Activated CD4-positive, alpha-beta T cell treated with anti-CD3 and anti-CD28 coated beads for 36 hours (primary cell): ENCODE data around the gene TIGD4. TPM values are rescaled to one million over a fixed set of nuclear protein-coding genes. Genes with fewer than 3 reads are reported as not detected.

Source experiments
- ATAC-seq: fragments of 200-7000 bp; cut with Tn5 transposase; one replicate; pipeline ENCODE4 v1.10.0; 2021; ENCODE audit warnings: mild to moderate bottlenecking, moderate library complexity
- CTCF ChIA-PET: fragments of 350-600 bp; sonication (Branson Sonifier 250); formaldehyde crosslinking; loops from one replicate; lab custom pipeline; 2021; ENCODE audit warnings: antibody characterized with exemption; lab: Charles Lee
- POLR2A ChIA-PET: fragments of 350-600 bp; sonication (Branson Sonifier 250); formaldehyde crosslinking; loops from one replicate; lab custom pipeline; 2021; ENCODE audit warnings: antibody characterized with exemption, inconsistent platforms; lab: Charles Lee
- DNase-seq: peaks from one replicate; pipeline ENCODE4 v3.0.0-alpha.2; 2020
- H3K27ac Mint-ChIP-seq: one replicate; pipeline ENCODE4 v1.8.0; 2021; ENCODE audit warnings: mixed read lengths
- H3K27me3 Mint-ChIP-seq: one replicate; pipeline ENCODE4 v1.8.0; 2021; ENCODE audit warnings: mixed read lengths
- H3K36me3 Mint-ChIP-seq: one replicate; pipeline ENCODE4 v1.8.0; 2021; ENCODE audit warnings: low read depth, mixed read lengths
- H3K4me1 Mint-ChIP-seq: one replicate; pipeline ENCODE4 v1.8.0; 2021; ENCODE audit warnings: mixed read lengths
- H3K4me3 Mint-ChIP-seq: one replicate; pipeline ENCODE4 v1.8.0; 2021; ENCODE audit warnings: mild to moderate bottlenecking, moderate library complexity, mixed read lengths
- H3K9me3 Mint-ChIP-seq: one replicate; pipeline ENCODE4 v1.8.0; 2021; ENCODE audit warnings: low read depth, mixed read lengths
- intact Hi-C, 2 experiments: fragments of 100-400 bp; cut with DNase I in 1 of 2; cut with micrococcal nuclease in 1 of 2; formaldehyde crosslinking; loops; one replicate each; pipeline versions ENCODE4 v1.14.2 to v1.15.1; 2022 to 2024; cut with DNase I, micrococcal nuclease
- total RNA-seq, 2 experiments: library from RNA; stranded (reverse); gene quantifications; one replicate each; pipeline ENCODE4 v1.2.3, GENCODE V29; 2021

TIGD4 gene
- total RNA-seq = under 1 TPM; 0.27 to 0.28 TPM

GRCh38 chr4:152779513-152780266, at the start of gene TIGD4, which contains the start of gene ARFIP1:
Gene TIGD4 (minus strand): TSS chr4:152779730. CDS start chr4:152771004, 8,726 bp downstream.
Gene ARFIP1 (plus strand): TSS chr4:152779954. CDS start chr4:152829634, 49,680 bp downstream.
- H3K27ac Mint-ChIP-seq = peak within 1 kb of the TSS; percentile 94
- no peaks in the 10 kb centered on the region for H3K9me3 Mint-ChIP-seq
- ChIA-PET POLR2A (interaction anchor here (1.1 to 1.5 kb wide), 2 partner anchors 243 to 451 kb away, joined by 3 to 6 read pairs; partner anchors contain the start of gene FBXW7), CTCF (interaction anchor here (0.7 to 2.3 kb wide), 12 partner anchors 8 to 293 kb away, joined by 3 to 13 read pairs (median 4); no protein-coding TSS in a partner anchor)
- peaks cover 5% of the 10 kb centered on the region for H3K27me3 Mint-ChIP-seq
- intact Hi-C loops = loop anchor here (1.0 to 5.0 kb wide), 10 partner anchors 28 to 1762 kb away; partner anchors contain the start of genes FBXW7 (in 2 of the 2), FHDC1 (in 1 of the 2), GATB (in 1 of the 2) and LRBA (in 1 of the 2)
- peak within 1 kb of the TSS; percentile 96 for H3K4me3 Mint-ChIP-seq
- peaks cover 44% of the 10 kb centered on the region for H3K4me1 Mint-ChIP-seq
- ATAC-seq (peak; percentile 91), DNase-seq (peak; percentile 97)
- H3K36me3 Mint-ChIP-seq = peaks cover 2% of the 10 kb centered on the region

GRCh38 chr4:152828122-152828521, 48.6 kb upstream of the TIGD4 start:
- H3K27me3 Mint-ChIP-seq = no peaks in the 10 kb centered on the region
- H3K4me3 Mint-ChIP-seq = no peak overlapping the region
- no peaks in the 10 kb centered on the region for H3K4me1 Mint-ChIP-seq
- CTCF ChIA-PET = no interaction called here
- intact Hi-C loops = no loop called here
- no peak for DNase-seq
- H3K36me3 Mint-ChIP-seq = peaks cover 18% of the 10 kb centered on the region
- ATAC-seq = no peak
- POLR2A ChIA-PET = no interaction called here
- H3K9me3 Mint-ChIP-seq = peaks cover 26% of the 10 kb centered on the region
- H3K27ac Mint-ChIP-seq = no peak overlapping the region

DNA sequence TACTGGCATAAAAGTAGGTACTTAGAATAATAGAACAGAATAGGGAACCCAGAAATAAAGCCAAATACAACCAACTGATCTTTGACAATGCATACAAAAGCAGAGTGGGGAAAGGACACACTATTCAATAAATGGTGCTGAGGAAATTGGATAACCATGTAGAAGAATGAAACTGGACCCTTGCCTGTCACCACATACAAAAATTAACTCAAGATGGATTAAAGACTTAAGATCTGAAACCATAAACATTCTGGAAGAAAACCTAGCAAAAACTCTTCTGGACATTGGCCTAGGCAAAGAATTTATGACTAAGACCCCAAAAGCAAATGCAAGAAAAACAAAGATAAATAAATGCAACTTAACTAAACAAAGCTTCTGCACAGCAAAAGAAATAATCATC, 45.8 kb upstream of the TIGD4 start:
- Mint-ChIP-seq H3K27ac (no peak overlapping the region), H3K9me3 (peaks cover 21% of the 10 kb centered on the region), H3K4me3 (no peak overlapping the region), H3K27me3 (no peaks in the 10 kb centered on the region), H3K4me1 (no peaks in the 10 kb centered on the region), H3K36me3 (peaks cover 2% of the 10 kb centered on the region)
- intact Hi-C loops = no loop called here
- DNase-seq (no peak), ATAC-seq (no peak)
- ChIA-PET CTCF (no interaction called here), POLR2A (no interaction called here)

- ATAC-seq (no peak), DNase-seq (no peak)
- CTCF ChIA-PET = no interaction called here
- Mint-ChIP-seq H3K27ac (no peak overlapping the region), H3K36me3 (peaks cover 5% of the 10 kb centered on the region), H3K27me3 (no peaks in the 10 kb centered on the region), H3K9me3 (peaks cover 21% of the 10 kb centered on the region), H3K4me1 (no peaks in the 10 kb centered on the region), H3K4me3 (no peak overlapping the region)
- POLR2A ChIA-PET = no interaction called here
- intact Hi-C loops = no loop called here
These were observed 45.0 kb upstream of the TIGD4 start for GRCh38 chr4:152824561-152824960.

- intact Hi-C loops = no loop called here
- peaks cover 2% of the 10 kb centered on the region for H3K4me1 Mint-ChIP-seq
- ChIA-PET POLR2A (no interaction called here), CTCF (no interaction called here)
- DNase-seq = no peak
- H3K27ac Mint-ChIP-seq = no peak overlapping the region
- H3K36me3 Mint-ChIP-seq = peaks cover 6% of the 10 kb centered on the region
- peaks cover 21% of the 10 kb centered on the region for H3K9me3 Mint-ChIP-seq
- H3K4me3 Mint-ChIP-seq = no peak overlapping the region
- ATAC-seq = no peak
- H3K27me3 Mint-ChIP-seq = no peaks in the 10 kb centered on the region
These were observed 42.8 kb upstream of the TIGD4 start for GRCh38 chr4:152822323-152822722.

GRCh38 chr4:152820073-152820472, 40.5 kb upstream of the TIGD4 start:
- Mint-ChIP-seq H3K27ac (no peak overlapping the region), H3K4me3 (no peak overlapping the region), H3K9me3 (peaks cover 28% of the 10 kb centered on the region), H3K36me3 (peaks cover 26% of the 10 kb centered on the region), H3K27me3 (no peaks in the 10 kb centered on the region), H3K4me1 (peaks cover 11% of the 10 kb centered on the region)
- ChIA-PET POLR2A (no interaction called here), CTCF (interaction anchor here (0.7 to 1.0 kb wide), 2 partner anchors 41 to 97 kb away, joined by 3 read pairs; no protein-coding TSS in a partner anchor)
- ATAC-seq (no peak), DNase-seq (no peak)
- intact Hi-C loops = no loop called here

DNA sequence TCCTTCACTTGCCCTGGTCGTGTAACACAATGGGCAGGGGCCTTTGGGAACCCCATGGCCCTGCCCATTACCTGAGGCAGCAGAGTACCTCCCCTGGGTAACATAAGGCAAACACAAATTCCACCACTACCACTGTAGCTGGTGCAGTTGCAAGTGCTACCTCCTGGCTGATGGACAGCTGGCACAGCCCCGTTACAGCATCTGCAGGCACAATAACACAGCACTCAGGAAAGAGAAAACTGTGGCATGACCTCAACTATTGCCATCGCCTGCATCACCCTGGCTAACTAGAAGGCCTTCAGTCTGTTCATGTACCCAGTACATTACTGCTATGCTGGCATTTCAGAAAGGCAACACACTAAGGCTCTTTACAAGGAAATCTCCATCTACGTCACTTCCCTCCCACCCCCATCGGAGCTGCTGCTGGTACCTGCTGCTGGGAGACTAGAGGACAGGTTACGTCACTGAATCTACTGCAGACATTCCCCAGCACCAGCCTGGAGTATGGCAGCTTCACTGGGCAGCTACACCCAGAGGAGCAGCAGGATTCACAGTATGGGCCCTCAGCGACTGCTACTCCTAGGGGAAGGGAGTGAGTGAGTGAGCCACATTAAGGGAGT, 39.6 kb upstream of the TIGD4 start:
- Mint-ChIP-seq H3K4me1 (peaks cover 11% of the 10 kb centered on the region), H3K36me3 (peaks cover 36% of the 10 kb centered on the region), H3K4me3 (no peak overlapping the region), H3K9me3 (peaks cover 27% of the 10 kb centered on the region), H3K27ac (no peak overlapping the region), H3K27me3 (no peaks in the 10 kb centered on the region)
- ChIA-PET POLR2A (no interaction called here), CTCF (interaction anchor here (1.0 kb wide), 1 partner anchor 40 kb away, joined by 3 read pairs; no protein-coding TSS in a partner anchor)
- ATAC-seq (no peak), DNase-seq (no peak)
- intact Hi-C loops = no loop called here

- H3K4me3 Mint-ChIP-seq = no peak overlapping the region
- H3K36me3 Mint-ChIP-seq = peaks cover 50% of the 10 kb centered on the region
- peaks cover 37% of the 10 kb centered on the region for H3K9me3 Mint-ChIP-seq
- peaks cover 11% of the 10 kb centered on the region for H3K4me1 Mint-ChIP-seq
- intact Hi-C loops = no loop called here
- DNase-seq (no peak), ATAC-seq (no peak)
- no peak overlapping the region for H3K27ac Mint-ChIP-seq
- no peaks in the 10 kb centered on the region for H3K27me3 Mint-ChIP-seq
- CTCF ChIA-PET = interaction anchor here (0.6 to 1.6 kb wide), 4 partner anchors 13 to 310 kb away, joined by 3 read pairs; no protein-coding TSS in a partner anchor
- POLR2A ChIA-PET = no interaction called here
These were observed 37.8 kb upstream of the TIGD4 start for GRCh38 chr4:152817331-152817730.

DNA sequence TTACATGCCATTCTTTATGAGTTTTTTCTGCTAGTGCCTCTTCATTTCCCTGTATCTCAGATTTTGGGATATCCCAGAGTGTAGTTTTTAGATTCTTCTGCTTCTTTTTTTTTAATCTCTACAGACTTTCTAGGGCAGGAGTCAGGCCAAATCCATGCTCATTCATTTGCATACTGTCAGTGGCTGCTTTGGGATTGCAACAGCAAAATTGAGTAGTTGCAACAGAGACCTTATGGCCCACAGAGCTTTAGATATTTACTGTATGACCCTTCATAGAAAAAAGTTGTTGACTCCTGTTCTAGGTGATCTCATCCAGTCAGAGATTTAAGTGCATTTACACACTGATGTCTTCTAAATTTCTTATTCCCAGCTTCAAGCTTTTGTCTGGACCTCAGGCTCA, 35.5 kb upstream of the TIGD4 start:
- peaks cover 65% of the 10 kb centered on the region for H3K36me3 Mint-ChIP-seq
- DNase-seq = no peak
- CTCF ChIA-PET = no interaction called here
- H3K4me3 Mint-ChIP-seq = no peak overlapping the region
- H3K27me3 Mint-ChIP-seq = no peaks in the 10 kb centered on the region
- H3K9me3 Mint-ChIP-seq = peaks cover 37% of the 10 kb centered on the region
- intact Hi-C loops = no loop called here
- no peak for ATAC-seq
- peaks cover 11% of the 10 kb centered on the region for H3K4me1 Mint-ChIP-seq
- H3K27ac Mint-ChIP-seq = no peak overlapping the region
- POLR2A ChIA-PET = no interaction called here

DNA sequence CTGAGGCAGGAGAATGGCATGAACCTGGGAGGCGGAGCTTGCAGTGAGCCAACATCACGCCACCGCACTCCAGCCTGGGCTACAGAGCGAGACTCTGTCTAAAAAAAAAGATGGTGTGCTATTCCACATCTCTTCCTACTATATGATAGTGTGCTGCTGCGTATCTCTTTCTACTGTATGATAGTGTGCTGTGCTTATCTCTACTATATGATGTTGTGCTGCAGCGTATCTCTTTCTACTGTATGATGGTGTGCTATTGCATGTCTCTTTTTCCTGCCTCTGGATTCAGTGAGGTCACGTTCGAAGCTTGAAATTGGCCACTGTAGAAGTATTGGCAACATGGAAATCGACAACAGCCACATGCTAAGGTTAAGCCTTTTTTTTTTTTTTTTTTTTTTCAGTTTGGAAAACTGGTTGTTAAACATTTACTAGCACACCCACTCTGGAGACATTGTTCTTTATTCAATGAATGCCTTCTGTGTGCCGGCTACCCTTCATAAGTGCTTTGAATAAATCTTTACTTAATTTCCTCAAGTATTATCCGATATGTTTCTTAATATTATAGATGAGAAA, 31.3 kb upstream of the TIGD4 start:
- Mint-ChIP-seq H3K36me3 (peaks cover 53% of the 10 kb centered on the region), H3K4me1 (peaks cover 19% of the 10 kb centered on the region), H3K4me3 (no peak overlapping the region), H3K27me3 (no peaks in the 10 kb centered on the region), H3K9me3 (peaks cover 27% of the 10 kb centered on the region), H3K27ac (no peak overlapping the region)
- ChIA-PET POLR2A (no interaction called here), CTCF (no interaction called here)
- ATAC-seq = no peak
- intact Hi-C loops = no loop called here
- DNase-seq = no peak

GRCh38 chr4:152808670-152809069, 29.1 kb upstream of the TIGD4 start:
- DNase-seq = no peak
- Mint-ChIP-seq H3K36me3 (peaks cover 34% of the 10 kb centered on the region), H3K4me1 (peaks cover 19% of the 10 kb centered on the region), H3K4me3 (no peak overlapping the region), H3K27me3 (no peaks in the 10 kb centered on the region), H3K9me3 (peaks cover 12% of the 10 kb centered on the region), H3K27ac (no peak overlapping the region)
- POLR2A ChIA-PET = no interaction called here
- CTCF ChIA-PET = interaction anchor here (0.6 kb wide), 2 partner anchors 102 to 1056 kb away, joined by 4 to 5 read pairs; no protein-coding TSS in a partner anchor
- intact Hi-C loops = no loop called here
- no peak for ATAC-seq
